ENCODE measurements around the gene DBNL. TPM values are rescaled to one million over a fixed set of nuclear protein-coding genes. Genes with fewer than 3 reads are reported as not detected.

The DBNL gene
- total RNA-seq, 1 experiment from 2014 or later = 64.5 TPM

- H3K36me3 ChIP-seq (ENCODE audit: insufficient read depth, low read length, poor library complexity, severe bottlenecking) = peaks cover 5% of the 10 kb centered on the region
- H3K4me3 ChIP-seq (ENCODE audit: low read depth, low read length, poor library complexity, severe bottlenecking) = no peak overlapping the region
- TF ChIP-seq CTCF (conservative IDR thresholded peaks at IDR 0.05; ENCODE audit: low read depth, low read length) (no peak), EZH2 (IDR thresholded peaks at IDR 0.05; ENCODE audit: borderline replicate concordance, low read depth, low read length, poor library complexity, severe bottlenecking) (no peak)
- H3K27ac ChIP-seq (ENCODE audit: low read depth, low read length, poor library complexity, severe bottlenecking) = no peak overlapping the region
- H3K4me1 ChIP-seq (ENCODE audit: insufficient read depth, low read length, poor library complexity, severe bottlenecking) = peaks cover 4% of the 10 kb centered on the region
- no peak for DNase-seq (ENCODE audit: low spot score)
- intact Hi-C loops (cut with micrococcal nuclease; ENCODE audit: unreplicated experiment) = loop anchor here (5.0 kb wide), 1 partner anchor 119 kb away; the partner anchor contains the start of gene YKT6
- no TSS peak for BruUV-seq (replicated peaks)
- no peaks in the 10 kb centered on the region for H3K27me3 ChIP-seq (replicated peaks; ENCODE audit: insufficient read depth, low read depth, low read length, poor library complexity)
- no peaks in the 10 kb centered on the region for H3K9me3 ChIP-seq (ENCODE audit: low read depth, low read length, poor library complexity, severe bottlenecking)
- POLR2A ChIA-PET (ENCODE audit: low non-redundant PET) = no interaction called here
- CTCF ChIA-PET = no interaction called here
Measured at GRCh38 chr7:44083796-44084195, 39.3 kb downstream of the DBNL start.

- POLR2A ChIA-PET (ENCODE audit: low non-redundant PET) = no interaction called here
- Histone ChIP-seq H3K36me3 (ENCODE audit: insufficient read depth, low read length, poor library complexity, severe bottlenecking) (no peaks in the 10 kb centered on the region), H3K27me3 (replicated peaks; ENCODE audit: insufficient read depth, low read depth, low read length, poor library complexity) (no peaks in the 10 kb centered on the region), H3K27ac (ENCODE audit: low read depth, low read length, poor library complexity, severe bottlenecking) (no peak overlapping the region), H3K9me3 (ENCODE audit: low read depth, low read length, poor library complexity, severe bottlenecking) (no peaks in the 10 kb centered on the region), H3K4me3 (ENCODE audit: low read depth, low read length, poor library complexity, severe bottlenecking) (no peak overlapping the region), H3K4me1 (ENCODE audit: insufficient read depth, low read length, poor library complexity, severe bottlenecking) (peaks cover 4% of the 10 kb centered on the region)
- BruUV-seq (replicated peaks) = no TSS peak
- CTCF ChIA-PET = no interaction called here
- no peak for DNase-seq (ENCODE audit: low spot score)
- intact Hi-C loops (cut with micrococcal nuclease; ENCODE audit: unreplicated experiment) = loop anchor here (5.0 kb wide), 1 partner anchor 118 kb away; the partner anchor contains the start of gene YKT6
- no peak for TF ChIP-seq EZH2 (IDR thresholded peaks at IDR 0.05; ENCODE audit: borderline replicate concordance, low read depth, low read length, poor library complexity, severe bottlenecking)
- TF ChIP-seq CTCF (conservative IDR thresholded peaks at IDR 0.05; ENCODE audit: low read depth, low read length) = no peak
Measured at GRCh38 chr7:44084701-44085100, 40.2 kb downstream of the DBNL start.

GRCh38 chr7:44085546-44085945, 41.0 kb downstream of the DBNL start:
- CTCF ChIA-PET = no interaction called here
- DNase-seq (ENCODE audit: low spot score) = no peak
- no peaks in the 10 kb centered on the region for H3K27me3 ChIP-seq (replicated peaks; ENCODE audit: insufficient read depth, low read depth, low read length, poor library complexity)
- no peak overlapping the region for H3K27ac ChIP-seq (ENCODE audit: low read depth, low read length, poor library complexity, severe bottlenecking)
- no peaks in the 10 kb centered on the region for H3K36me3 ChIP-seq (ENCODE audit: insufficient read depth, low read length, poor library complexity, severe bottlenecking)
- TF ChIP-seq EZH2 (IDR thresholded peaks at IDR 0.05; ENCODE audit: borderline replicate concordance, low read depth, low read length, poor library complexity, severe bottlenecking) (no peak), CTCF (conservative IDR thresholded peaks at IDR 0.05; ENCODE audit: low read depth, low read length) (peak; percentile 44)
- intact Hi-C loops (cut with micrococcal nuclease; ENCODE audit: unreplicated experiment) = no loop called here
- H3K4me1 ChIP-seq (ENCODE audit: insufficient read depth, low read length, poor library complexity, severe bottlenecking) = peaks cover 4% of the 10 kb centered on the region
- POLR2A ChIA-PET (ENCODE audit: low non-redundant PET) = no interaction called here
- no TSS peak for BruUV-seq (replicated peaks)
- no peaks in the 10 kb centered on the region for H3K9me3 ChIP-seq (ENCODE audit: low read depth, low read length, poor library complexity, severe bottlenecking)
- no peak overlapping the region for H3K4me3 ChIP-seq (ENCODE audit: low read depth, low read length, poor library complexity, severe bottlenecking)

Measured in A673 (cell line).